ENCODE results near the gene HLA-B.

The HLA-B gene

DNA sequence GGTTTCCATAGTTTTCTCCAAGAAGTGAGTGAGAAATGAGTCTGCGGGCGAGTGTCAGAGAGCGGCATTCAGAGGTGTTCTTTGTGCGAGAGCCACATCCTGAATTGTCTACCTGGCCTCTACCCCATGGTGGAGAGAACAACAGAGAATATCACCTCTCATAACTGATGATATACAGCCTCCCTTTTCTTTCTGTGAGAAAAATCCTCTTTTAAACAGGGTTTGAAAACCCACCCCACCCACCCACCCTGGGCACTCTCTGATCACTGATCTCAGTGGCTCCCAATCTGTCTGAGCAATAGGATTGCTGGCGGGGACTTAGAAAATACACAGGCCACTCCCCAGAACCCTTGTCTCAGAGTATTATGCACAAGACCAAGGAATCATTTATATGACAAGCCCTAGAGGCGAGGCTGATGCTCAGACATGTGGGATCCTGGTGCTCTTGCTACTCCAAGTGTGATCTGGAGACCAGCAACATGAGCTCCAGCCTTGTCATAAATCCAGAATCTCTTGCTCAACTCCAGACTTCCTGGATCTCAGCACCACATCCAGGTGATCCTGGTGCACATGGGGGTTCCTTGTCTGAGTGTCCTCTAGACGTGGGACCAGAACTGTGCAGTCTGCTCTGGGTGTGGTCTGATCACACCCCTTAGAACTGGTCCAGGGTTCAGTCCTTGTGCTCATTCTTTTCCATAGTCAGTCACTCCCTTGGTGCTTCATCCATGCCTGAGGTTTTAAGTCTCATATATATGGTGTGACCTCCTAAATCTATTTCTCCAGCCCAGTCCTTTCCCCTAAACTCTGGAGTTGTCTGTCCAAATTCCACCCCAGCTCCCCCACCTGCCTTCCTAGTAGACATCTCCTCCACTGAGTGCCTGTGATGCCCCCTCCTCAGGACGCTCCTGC, 5.3 kb downstream of the HLA-B start:
- peak; percentile 65 for DNase-seq

DNA sequence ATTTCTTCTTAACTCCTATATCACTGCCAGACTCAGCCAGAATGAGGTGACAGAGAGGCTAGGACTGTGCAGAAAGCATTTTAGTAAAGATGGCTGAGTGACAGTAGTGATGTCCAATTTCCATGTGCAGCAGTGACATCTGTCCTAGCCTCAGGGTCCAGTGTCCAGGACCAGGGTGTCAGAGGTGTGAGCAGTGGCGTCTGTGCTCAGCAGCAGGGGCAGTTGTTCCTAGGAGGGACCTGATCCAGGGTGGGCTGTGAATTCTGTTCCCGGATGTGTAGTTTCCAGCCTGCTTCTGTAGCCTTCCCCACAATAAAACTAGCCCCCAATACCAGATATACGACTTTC, 6.0 kb downstream of the HLA-B start:
- DNase-seq = no peak

DNA sequence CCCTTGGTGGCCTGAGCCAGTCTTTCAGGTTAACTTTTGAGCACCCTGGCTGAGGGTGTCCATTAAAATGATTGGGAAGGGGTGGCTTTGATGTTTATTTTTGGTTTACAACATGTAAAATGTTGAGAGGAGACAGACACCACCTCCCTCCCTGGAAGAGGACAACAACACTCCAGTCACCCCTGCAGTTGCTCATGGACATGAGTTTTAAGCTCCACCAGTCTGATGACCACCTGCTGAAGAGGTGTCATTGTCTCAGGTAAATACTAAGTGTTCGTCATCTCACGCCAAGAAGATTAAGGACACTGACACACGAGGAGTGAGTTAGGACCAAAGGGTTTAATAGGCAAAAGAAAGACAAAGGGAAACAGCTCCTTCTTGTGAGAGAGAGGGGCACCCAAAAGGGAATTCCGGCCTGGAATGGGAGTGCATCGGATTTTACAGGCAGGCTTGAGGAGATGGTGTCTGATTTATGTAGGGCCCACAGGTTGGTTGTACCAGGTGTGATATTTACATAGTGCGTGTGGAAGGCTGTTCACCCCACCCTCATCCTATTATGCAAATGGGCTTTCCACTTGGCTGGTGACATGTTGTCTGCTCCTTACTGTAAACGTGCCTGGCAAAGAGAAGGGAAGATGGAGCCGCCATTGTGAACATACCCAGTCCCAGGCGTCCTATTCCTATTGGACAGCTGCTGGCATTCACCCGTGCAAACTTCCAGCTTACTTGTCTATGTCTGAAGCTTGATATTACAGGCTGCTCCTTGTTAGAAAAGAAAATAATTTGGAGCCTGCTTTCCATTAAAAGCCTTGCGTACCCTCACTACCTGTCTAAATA, 6.6 kb downstream of the HLA-B start:
- peak; percentile 48 for DNase-seq

DNA sequence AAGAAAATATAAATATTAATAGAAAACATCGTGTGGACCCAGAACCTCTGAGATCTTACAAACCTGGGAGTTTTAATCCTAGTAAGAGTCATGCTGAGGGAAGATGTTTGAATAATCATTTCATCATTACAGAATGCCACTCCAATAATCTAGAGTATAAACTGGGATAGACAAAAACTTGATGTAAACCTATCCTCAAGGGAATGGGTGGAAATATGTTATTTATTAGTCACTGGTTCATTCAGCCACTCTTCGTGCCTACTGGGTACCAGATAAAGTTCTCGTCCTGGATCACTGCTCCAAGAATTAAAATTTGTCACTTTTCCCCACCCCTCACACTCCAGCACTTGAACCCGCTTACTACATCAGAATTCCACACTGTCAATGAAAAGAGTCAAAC, 7.7 kb downstream of the HLA-B start:
- DNase-seq = no peak

GRCh38 chr6:31345026-31345730, 11.8 kb downstream of the HLA-B start:
- DNase-seq = no peak

GRCh38 chr6:31340228-31340627, 16.8 kb downstream of the HLA-B start:
- no peak for DNase-seq

- no peak for DNase-seq
Measured at GRCh38 chr6:31339210-31339609, 17.8 kb downstream of the HLA-B start.

GRCh38 chr6:31336896-31337496, 20.0 kb downstream of the HLA-B start:
- DNase-seq = no peak

DNA sequence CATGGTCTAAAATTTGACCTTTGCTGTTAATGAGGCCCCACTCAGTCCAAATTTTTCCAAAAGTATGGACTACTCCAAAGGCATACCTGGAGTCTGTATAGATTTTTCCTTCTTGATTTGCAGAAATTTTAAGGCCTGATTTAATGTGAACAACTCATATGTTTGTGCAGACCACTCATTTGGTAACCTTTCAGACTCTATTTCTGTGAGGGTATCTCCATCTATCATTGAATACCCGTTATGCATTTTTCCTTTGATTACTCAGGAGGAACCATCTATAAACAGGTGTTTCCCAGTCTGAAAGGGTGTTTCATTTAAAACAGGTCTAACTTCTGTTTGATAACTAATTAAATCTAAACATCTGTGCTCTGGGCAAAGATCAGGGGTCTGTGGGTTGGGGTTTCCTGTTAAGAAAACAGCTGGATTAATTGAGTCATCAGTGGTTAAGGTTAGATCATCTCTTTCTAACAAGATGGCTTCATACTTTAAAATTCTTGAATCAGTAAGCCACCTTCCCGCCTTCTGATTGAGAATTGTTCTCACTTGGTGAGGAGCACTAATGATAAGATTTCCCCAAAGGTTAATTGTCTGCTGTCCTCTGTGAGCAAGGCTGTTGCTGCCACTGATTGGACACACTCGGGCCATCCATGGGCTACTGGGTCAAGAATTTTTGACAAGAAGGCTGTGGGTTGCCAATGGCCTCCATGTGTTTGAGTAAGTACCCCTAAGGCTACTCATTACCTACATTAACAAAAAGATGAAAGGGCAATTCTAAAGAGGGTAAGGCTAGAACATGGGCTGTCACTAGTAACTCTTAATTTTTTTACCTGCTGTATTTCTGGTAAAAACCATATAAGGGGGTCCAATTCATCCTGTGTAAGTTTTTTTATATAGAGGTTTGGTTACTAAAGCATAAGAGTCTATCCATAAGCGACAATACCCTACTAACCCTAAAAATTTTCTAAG, 24.1 kb downstream of the HLA-B start:
- DNase-seq = peak; percentile 56

GRCh38 chr6:31328355-31328960, 28.5 kb downstream of the HLA-B start:
- DNase-seq = no peak

DNA sequence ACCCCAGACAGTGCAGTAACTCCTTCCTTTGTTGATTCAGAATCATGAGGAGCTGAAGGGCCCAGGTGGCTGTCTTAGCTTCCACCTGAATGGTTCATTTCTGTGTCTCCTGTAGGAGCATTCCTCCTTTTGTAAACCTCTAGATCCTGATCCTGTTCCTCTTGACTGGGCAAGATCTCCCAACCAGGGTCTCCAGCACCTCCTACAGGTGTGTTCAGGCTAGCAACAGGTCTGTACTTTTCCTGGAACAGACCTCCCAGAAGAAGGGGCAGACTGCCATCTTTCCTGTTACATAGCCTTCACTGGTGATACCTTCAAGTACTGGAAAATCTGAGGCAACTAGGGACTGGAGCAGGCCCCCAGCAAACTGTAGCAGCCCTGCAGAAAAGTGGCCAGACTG, 35.2 kb downstream of the HLA-B start:
- no peak for DNase-seq

DNA sequence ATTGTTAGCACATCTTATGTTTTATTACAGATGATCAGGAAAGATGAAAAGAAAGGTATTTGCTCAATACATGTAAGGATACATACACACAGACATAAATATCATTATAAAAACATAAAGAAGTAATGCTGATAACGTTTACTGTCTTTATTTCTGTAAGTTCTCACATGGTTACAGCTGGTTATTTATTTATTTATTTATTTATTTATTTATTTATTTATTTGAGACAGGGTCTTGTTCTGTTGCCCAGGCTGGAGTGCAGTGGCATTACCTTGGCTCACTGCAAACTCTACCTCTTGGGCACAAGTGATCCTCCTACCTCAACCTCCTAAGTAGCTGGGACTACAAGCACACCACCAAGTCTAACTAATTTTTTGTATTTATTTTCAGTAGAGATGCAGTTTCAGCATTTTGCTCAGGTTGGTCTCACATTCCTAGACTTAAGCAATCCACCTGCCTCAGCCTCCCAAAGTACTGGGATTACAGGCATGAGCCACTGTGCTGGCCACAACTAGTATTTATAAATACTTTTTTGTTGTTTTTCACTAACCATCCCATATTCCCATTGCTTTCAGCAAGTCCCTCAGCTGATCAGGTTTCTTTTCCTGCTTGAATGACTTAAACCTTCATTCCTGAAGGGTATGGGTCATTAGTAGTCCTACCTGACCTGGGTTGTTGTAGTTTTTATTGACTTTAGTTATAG, 35.8 kb downstream of the HLA-B start:
- DNase-seq = no peak

- no peak for DNase-seq
Measured at GRCh38 chr6:31317036-31317435, 39.9 kb downstream of the HLA-B start.

- DNase-seq = no peak
Measured at GRCh38 chr6:31309641-31310040, 47.3 kb downstream of the HLA-B start.

- no peak for DNase-seq
Measured at GRCh38 chr6:31308845-31309175, 48.2 kb downstream of the HLA-B start.

GRCh38 chr6:31308050-31308844, 48.7 kb downstream of the HLA-B start:
- peak; percentile 73 for DNase-seq

DNA sequence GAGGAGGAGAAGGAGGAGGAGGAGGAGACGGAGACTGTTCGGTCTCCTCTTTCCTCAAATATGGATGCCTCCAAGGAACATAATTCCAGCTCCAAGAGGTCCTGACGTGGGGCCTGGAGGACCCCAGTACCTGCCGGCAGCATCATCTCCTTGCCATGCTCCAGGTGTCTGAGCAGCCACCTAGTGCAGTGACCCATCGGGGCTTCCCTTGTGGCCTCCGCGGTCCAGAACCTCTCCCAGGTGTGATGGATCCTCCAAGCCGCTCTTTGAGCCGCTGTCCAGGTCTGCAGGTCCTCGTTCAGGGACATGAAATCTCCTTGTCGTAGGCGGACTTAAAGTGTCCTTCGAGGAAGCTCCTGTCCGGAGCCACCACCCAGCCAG, 49.3 kb downstream of the HLA-B start:
- DNase-seq = no peak

GRCh38 chr6:31305703-31306219, 51.2 kb downstream of the HLA-B start:
- DNase-seq = no peak

- no peak for DNase-seq
Measured at GRCh38 chr6:31304683-31305082, 52.3 kb downstream of the HLA-B start.
